HG03432 (cell line): ENCODE measurements around the gene HOXD1.

Source experiments
- ATAC-seq: cut with Tn5 transposase; IDR thresholded peaks from one replicate; pipeline ENCODE4 v1.9.1; 2021; ENCODE audit warnings: mild to moderate bottlenecking, moderate library complexity; ENCODE audit not compliant: unreplicated experiment

HOXD1 gene

GRCh38 chr2:176234940-176235339, 46.5 kb downstream of the HOXD1 start:
- no peak for ATAC-seq

- no peak for ATAC-seq
Observed at GRCh38 chr2:176237456-176237855, 49.0 kb downstream of the HOXD1 start.

- ATAC-seq, result no peak
Observed at GRCh38 chr2:176239031-176239430, 50.6 kb downstream of the HOXD1 start.

GRCh38 chr2:176240301-176240700, 51.8 kb downstream of the HOXD1 start:
- ATAC-seq, result no peak
